GM23338 (cell line): Measurements from ENCODE around the gene APBA1. TPM values are rescaled to one million over a fixed set of nuclear protein-coding genes. Genes with fewer than 3 reads are reported as not detected.
"Not testable (repeated sequence)": the region's sequence is repeated elsewhere in the genome, so short reads cannot be mapped to it uniquely, and the experiment has no call there.

Source experiments
- ATAC-seq: fragments of 200-7000 bp; cut with Tn5 transposase; 3 replicates; pipeline ENCODE4 v1.9.1; 2020
- DNase-seq: peaks from one replicate; pipeline ENCODE4 v3.0.0-alpha.2; 2015; ENCODE audit warnings: low spot score
- H2AFZ ChIP-seq: fragments of 200-600 bp; sonication (generic); 2 replicates; pipeline ENCODE4 v1.8.0; 2016; ENCODE audit warnings: antibody characterized with exemption, mild to moderate bottlenecking, moderate library complexity
- H3F3A ChIP-seq: fragments of 200-600 bp; sonication (generic); replicated peaks from 2 replicates; pipeline ENCODE4 v1.8.0; 2017; ENCODE audit warnings: antibody characterized with exemption, mixed run types, low read depth
- H3K27ac ChIP-seq: fragments of 200-600 bp; sonication (generic); 2 replicates; pipeline ENCODE4 v1.6.1; 2016; ENCODE audit warnings: low read depth
- H3K27me3 ChIP-seq: fragments of 200-600 bp; sonication (generic); 2 replicates; pipeline ENCODE4 v1.8.0; 2016; ENCODE audit warnings: mild to moderate bottlenecking, mixed run types, moderate library complexity; ENCODE audit not compliant: insufficient read depth
- H3K36me3 ChIP-seq: fragments of 200-600 bp; sonication (generic); 2 replicates; pipeline ENCODE4 v1.8.0; 2016; ENCODE audit warnings: mild to moderate bottlenecking; ENCODE audit not compliant: insufficient read depth
- H3K4me1 ChIP-seq: fragments of 200-600 bp; sonication (generic); 2 replicates; pipeline ENCODE4 v1.8.0; 2016; ENCODE audit warnings: mild to moderate bottlenecking, moderate library complexity; ENCODE audit not compliant: insufficient read depth
- H3K4me2 ChIP-seq: fragments of 200-600 bp; sonication (generic); 2 replicates; pipeline ENCODE4 v1.7.1; 2017; ENCODE audit warnings: mixed run types
- H3K4me3 ChIP-seq: fragments of 200-600 bp; sonication (generic); 2 replicates; pipeline ENCODE4 v1.6.1; 2016; ENCODE audit warnings: mixed run types
- H3K79me2 ChIP-seq: fragments of 200-600 bp; sonication (generic); replicated peaks from 2 replicates; pipeline ENCODE4 v1.8.0; 2017; ENCODE audit warnings: mild to moderate bottlenecking; ENCODE audit not compliant: insufficient read depth
- H3K9me2 ChIP-seq: fragments of 200-600 bp; sonication (generic); 2 replicates; pipeline ENCODE4 v1.8.0; 2017; ENCODE audit not compliant: insufficient read depth
- H4K20me1 ChIP-seq: fragments of 200-600 bp; sonication (generic); replicated peaks from 2 replicates; pipeline ENCODE4 v1.8.0; 2017; ENCODE audit warnings: mild to moderate bottlenecking; ENCODE audit not compliant: insufficient read depth
- H3K27ac Mint-ChIP-seq: 2 replicates; pipeline ENCODE4 v1.8.0; 2020; ENCODE audit warnings: inconsistent platforms, mild to moderate bottlenecking, moderate library complexity, mixed read lengths
- H3K27me3 Mint-ChIP-seq: 3 replicates; pipeline ENCODE4 v1.8.0; 2022; ENCODE audit warnings: low read depth, mild to moderate bottlenecking, moderate library complexity, mixed read lengths, inconsistent platforms; ENCODE audit not compliant: insufficient read depth, poor library complexity
- H3K36me3 Mint-ChIP-seq: 3 replicates; pipeline ENCODE4 v1.8.0; 2021; ENCODE audit warnings: low read depth, mild to moderate bottlenecking, inconsistent platforms, moderate library complexity, mixed read lengths
- H3K4me1 Mint-ChIP-seq: 3 replicates; pipeline ENCODE4 v1.8.0; 2020; ENCODE audit warnings: mild to moderate bottlenecking, inconsistent platforms, mixed read lengths
- H3K4me3 Mint-ChIP-seq: 3 replicates; pipeline ENCODE4 v1.8.0; 2021; ENCODE audit warnings: moderate library complexity, mild to moderate bottlenecking, inconsistent platforms, mixed read lengths
- H3K9me3 Mint-ChIP-seq: 3 replicates; pipeline ENCODE4 v1.8.0; 2020; ENCODE audit warnings: moderate library complexity, mild to moderate bottlenecking, inconsistent platforms, mixed read lengths
- ZNF114 ChIP-seq: fragments of 250-450 bp; sonication (Bioruptor Pico); IDR thresholded peaks from 2 replicates; pipeline ENCODE4 v1.5.0; 2020; ENCODE audit warnings: mild to moderate bottlenecking, moderate library complexity
- ZNF331 ChIP-seq: fragments of 250-450 bp; sonication (Bioruptor Pico); IDR thresholded peaks from 2 replicates; pipeline ENCODE4 v1.5.0; 2020; ENCODE audit warnings: low read depth, mild to moderate bottlenecking, moderate library complexity
- polyA plus RNA-seq: library from polyadenylated mRNA; unstranded; fragments of >200 nt; fragmentation: Nextera tagmentation; extraction: Ambion mirVana; gene quantifications from 2 replicates; pipeline ENCODE4 v1.2.1, GENCODE V29; 2016
- total RNA-seq: library from RNA; depleted of rRNA; stranded (reverse); fragments of >200 nt; shearing (Covaris generic); gene quantifications from 2 replicates; pipeline ENCODE4 v1.2.3, GENCODE V29; 2014
- TF ChIP-seq, protein P1 (sequence below): IDR thresholded peaks from one replicate; pipeline ENCODE4 v1.6.1; 2018; ENCODE audit warnings: antibody characterized with exemption; ENCODE audit not compliant: unreplicated experiment
- TF ChIP-seq, protein P2 (sequence below): fragments of 250-450 bp; sonication (Bioruptor Pico); IDR thresholded peaks from 2 replicates; pipeline ENCODE4 v1.5.0; 2020; ENCODE audit warnings: mild to moderate bottlenecking, moderate library complexity

The APBA1 gene
- total and polyA plus RNA-seq, 2 experiments from 2014 or later = 0.26 to 1.0 TPM

DNA sequence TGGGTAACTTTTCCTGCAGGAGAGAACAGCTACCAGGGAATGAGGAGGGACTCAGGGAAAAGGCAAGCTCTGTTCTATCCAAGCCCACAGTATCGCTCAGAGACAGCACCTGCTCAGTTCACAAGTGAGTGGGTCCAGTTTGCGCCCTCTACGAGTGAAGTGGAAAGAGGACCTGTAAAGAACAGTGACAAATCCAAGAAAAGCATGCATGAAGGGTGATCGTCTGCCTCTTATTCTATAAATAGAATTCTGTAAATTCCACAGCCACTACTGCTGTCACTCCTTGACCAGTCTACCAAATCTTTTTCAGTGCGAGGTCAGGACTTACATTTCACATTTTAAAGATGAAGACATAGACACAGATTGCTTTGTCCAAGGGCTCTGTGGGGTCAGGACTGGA lies 229.7 kb downstream of the APBA1 start (continued):
- TF ChIP-seq, protein P1, sequence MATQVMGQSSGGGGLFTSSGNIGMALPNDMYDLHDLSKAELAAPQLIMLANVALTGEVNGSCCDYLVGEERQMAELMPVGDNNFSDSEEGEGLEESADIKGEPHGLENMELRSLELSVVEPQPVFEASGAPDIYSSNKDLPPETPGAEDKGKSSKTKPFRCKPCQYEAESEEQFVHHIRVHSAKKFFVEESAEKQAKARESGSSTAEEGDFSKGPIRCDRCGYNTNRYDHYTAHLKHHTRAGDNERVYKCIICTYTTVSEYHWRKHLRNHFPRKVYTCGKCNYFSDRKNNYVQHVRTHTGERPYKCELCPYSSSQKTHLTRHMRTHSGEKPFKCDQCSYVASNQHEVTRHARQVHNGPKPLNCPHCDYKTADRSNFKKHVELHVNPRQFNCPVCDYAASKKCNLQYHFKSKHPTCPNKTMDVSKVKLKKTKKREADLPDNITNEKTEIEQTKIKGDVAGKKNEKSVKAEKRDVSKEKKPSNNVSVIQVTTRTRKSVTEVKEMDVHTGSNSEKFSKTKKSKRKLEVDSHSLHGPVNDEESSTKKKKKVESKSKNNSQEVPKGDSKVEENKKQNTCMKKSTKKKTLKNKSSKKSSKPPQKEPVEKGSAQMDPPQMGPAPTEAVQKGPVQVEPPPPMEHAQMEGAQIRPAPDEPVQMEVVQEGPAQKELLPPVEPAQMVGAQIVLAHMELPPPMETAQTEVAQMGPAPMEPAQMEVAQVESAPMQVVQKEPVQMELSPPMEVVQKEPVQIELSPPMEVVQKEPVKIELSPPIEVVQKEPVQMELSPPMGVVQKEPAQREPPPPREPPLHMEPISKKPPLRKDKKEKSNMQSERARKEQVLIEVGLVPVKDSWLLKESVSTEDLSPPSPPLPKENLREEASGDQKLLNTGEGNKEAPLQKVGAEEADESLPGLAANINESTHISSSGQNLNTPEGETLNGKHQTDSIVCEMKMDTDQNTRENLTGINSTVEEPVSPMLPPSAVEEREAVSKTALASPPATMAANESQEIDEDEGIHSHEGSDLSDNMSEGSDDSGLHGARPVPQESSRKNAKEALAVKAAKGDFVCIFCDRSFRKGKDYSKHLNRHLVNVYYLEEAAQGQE = no peak
- TF ChIP-seq, protein P2, sequence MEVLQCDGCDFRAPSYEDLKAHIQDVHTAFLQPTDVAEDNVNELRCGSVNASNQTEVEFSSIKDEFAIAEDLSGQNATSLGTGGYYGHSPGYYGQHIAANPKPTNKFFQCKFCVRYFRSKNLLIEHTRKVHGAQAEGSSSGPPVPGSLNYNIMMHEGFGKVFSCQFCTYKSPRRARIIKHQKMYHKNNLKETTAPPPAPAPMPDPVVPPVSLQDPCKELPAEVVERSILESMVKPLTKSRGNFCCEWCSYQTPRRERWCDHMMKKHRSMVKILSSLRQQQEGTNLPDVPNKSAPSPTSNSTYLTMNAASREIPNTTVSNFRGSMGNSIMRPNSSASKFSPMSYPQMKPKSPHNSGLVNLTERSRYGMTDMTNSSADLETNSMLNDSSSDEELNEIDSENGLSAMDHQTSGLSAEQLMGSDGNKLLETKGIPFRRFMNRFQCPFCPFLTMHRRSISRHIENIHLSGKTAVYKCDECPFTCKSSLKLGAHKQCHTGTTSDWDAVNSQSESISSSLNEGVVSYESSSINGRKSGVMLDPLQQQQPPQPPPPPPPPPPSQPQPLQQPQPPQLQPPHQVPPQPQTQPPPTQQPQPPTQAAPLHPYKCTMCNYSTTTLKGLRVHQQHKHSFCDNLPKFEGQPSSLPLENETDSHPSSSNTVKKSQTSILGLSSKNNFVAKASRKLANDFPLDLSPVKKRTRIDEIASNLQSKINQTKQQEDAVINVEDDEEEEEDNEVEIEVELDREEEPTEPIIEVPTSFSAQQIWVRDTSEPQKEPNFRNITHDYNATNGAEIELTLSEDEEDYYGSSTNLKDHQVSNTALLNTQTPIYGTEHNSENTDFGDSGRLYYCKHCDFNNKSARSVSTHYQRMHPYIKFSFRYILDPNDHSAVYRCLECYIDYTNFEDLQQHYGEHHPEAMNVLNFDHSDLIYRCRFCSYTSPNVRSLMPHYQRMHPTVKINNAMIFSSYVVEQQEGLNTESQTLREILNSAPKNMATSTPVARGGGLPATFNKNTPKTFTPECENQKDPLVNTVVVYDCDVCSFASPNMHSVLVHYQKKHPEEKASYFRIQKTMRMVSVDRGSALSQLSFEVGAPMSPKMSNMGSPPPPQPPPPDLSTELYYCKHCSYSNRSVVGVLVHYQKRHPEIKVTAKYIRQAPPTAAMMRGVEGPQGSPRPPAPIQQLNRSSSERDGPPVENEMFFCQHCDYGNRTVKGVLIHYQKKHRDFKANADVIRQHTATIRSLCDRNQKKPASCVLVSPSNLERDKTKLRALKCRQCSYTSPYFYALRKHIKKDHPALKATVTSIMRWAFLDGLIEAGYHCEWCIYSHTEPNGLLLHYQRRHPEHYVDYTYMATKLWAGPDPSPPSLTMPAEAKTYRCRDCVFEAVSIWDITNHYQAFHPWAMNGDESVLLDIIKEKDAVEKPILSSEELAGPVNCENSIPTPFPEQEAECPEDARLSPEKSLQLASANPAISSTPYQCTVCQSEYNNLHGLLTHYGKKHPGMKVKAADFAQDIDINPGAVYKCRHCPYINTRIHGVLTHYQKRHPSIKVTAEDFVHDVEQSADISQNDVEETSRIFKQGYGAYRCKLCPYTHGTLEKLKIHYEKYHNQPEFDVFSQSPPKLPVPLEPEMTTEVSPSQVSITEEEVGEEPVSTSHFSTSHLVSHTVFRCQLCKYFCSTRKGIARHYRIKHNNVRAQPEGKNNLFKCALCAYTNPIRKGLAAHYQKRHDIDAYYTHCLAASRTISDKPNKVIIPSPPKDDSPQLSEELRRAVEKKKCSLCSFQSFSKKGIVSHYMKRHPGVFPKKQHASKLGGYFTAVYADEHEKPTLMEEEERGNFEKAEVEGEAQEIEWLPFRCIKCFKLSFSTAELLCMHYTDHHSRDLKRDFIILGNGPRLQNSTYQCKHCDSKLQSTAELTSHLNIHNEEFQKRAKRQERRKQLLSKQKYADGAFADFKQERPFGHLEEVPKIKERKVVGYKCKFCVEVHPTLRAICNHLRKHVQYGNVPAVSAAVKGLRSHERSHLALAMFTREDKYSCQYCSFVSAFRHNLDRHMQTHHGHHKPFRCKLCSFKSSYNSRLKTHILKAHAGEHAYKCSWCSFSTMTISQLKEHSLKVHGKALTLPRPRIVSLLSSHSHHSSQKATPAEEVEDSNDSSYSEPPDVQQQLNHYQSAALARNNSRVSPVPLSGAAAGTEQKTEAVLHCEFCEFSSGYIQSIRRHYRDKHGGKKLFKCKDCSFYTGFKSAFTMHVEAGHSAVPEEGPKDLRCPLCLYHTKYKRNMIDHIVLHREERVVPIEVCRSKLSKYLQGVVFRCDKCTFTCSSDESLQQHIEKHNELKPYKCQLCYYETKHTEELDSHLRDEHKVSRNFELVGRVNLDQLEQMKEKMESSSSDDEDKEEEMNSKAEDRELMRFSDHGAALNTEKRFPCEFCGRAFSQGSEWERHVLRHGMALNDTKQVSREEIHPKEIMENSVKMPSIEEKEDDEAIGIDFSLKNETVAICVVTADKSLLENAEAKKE (CRISPR knock-in tag) = no peak
- TF ChIP-seq ZNF114 (CRISPR knock-in tag) (no peak), ZNF331 (CRISPR knock-in tag) (no peak)

GRCh38 chr9:69440254-69440955 lies 231.8 kb downstream of the APBA1 start:
- not testable (repeated sequence) for H4K20me1 ChIP-seq, H3F3A ChIP-seq, H3K4me1 ChIP-seq, H2AFZ ChIP-seq, H3K27me3 ChIP-seq, H3K4me1 Mint-ChIP-seq, H3K9me2 ChIP-seq, H3K27ac ChIP-seq, H3K27ac Mint-ChIP-seq, H3K4me3 Mint-ChIP-seq, H3K27me3 Mint-ChIP-seq, ATAC-seq, H3K4me3 ChIP-seq, H3K4me2 ChIP-seq, H3K36me3 ChIP-seq, H3K79me2 ChIP-seq, DNase-seq
- Mint-ChIP-seq H3K9me3 (peaks cover 24% of the 10 kb centered on the region), H3K36me3 (peaks cover 19% of the 10 kb centered on the region)

- not testable (repeated sequence) for ATAC-seq, H3K4me3 ChIP-seq, H3K79me2 ChIP-seq, H3K27ac ChIP-seq, H3K27me3 ChIP-seq, H2AFZ ChIP-seq, H3K4me1 Mint-ChIP-seq, H3K36me3 ChIP-seq, H4K20me1 ChIP-seq, H3F3A ChIP-seq, H3K27ac Mint-ChIP-seq, H3K4me3 Mint-ChIP-seq, H3K9me2 ChIP-seq, H3K4me1 ChIP-seq, H3K4me2 ChIP-seq, H3K27me3 Mint-ChIP-seq, DNase-seq
- peaks cover 24% of the 10 kb centered on the region for H3K9me3 Mint-ChIP-seq
- peaks cover 19% of the 10 kb centered on the region for H3K36me3 Mint-ChIP-seq
Measured at GRCh38 chr9:69439654-69440053, 232.5 kb downstream of the APBA1 start.
